ENCODE measurements around the gene P2RY6. TPM values are rescaled to one million over a fixed set of nuclear protein-coding genes. Genes with fewer than 3 reads are reported as not detected.

Gene P2RY6
- total and polyA plus RNA-seq, 10 of the 15 experiments (the other 5 are each of a cell fraction or from before 2014, with no cell fraction given): 0.05 to 0.90 (median 0.22) TPM; not detected in 4

DNA sequence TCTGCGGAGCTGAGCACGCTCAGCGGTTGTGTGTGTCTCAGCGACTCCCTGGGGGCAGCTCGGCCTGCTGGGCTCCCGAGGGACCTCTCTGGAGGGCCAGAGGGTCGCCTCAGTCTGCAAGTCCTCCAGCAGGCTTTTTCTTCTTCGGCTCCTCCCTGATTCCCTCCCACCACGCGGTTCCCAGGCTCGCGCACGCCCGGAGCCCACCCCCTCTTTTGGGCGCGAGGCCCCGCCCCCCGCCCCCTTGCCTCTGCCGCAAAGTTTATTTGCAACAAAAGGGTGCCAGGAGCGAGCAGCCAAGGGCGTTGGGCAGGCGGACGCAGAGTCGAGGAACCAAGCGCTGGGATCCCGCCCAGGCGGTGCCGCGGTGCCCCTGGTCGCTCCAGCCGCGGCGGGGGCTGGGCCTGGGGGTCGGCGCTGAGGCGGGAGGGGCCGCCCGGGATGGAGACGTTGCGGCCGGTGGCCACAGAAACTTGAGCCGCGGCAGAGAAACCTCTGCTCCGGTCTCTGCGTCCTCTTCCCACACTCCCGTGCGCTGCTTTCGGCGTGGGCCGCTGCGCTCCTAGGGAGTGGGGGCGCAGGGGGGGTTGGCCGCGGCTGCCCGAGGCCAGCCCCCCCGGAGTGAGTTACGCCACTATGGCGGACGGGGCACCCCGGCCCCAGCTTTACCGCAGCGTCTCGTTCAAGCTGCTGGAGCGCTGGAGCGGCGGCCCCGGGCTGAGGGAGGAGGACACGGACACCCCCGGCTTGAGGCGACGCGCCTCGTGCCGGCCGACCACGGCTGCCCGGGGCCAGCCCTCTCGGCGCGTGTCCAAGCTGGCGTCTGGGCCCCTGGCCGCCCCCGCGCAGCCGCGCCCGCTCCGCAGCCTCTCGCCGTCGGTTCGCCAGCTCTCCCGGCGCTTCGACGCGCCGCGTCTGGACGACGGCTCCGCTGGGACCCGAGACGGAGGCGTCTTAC is 36.1 kb downstream of the P2RY6 start, which contains the start of gene ARHGEF17:
TSS of gene ARHGEF17 (plus strand) at position 274 of the 958 bp plus-strand sequence. CDS start at position 637, 363 bp downstream.
- H3K4me2 ChIP-seq (ENCODE audit: control insufficient read depth, insufficient read depth): peak within 1 kb of the TSS; percentile 97
- H3K4me1 ChIP-seq (ENCODE audit: control insufficient read depth, insufficient read depth, low read length): peaks cover 7% of the 10 kb centered on the region; the same call in 1 of the 2 replicates
- H3K9ac ChIP-seq (ENCODE audit: control insufficient read depth, insufficient read depth, low read length): peak within 1 kb of the TSS; percentile 66
- H3K27me3 ChIP-seq (replicated peaks in 1 of 2; ENCODE audit: control insufficient read depth in 2 of 2, insufficient read depth in 2 of 2, low read length in 1 of 2): no peaks in the 10 kb centered on the region
- ATAC-seq: peak; percentile 19
- peak within 1 kb of the TSS; percentile 96 for H2AFZ ChIP-seq (ENCODE audit: control insufficient read depth, low read depth, low read length)
- whole genome bisulfite sequencing (ENCODE audit: insufficient coverage, insufficient replicate concordance, low lambda C conversion rate, missing lambda C conversion rate): under 1% methylated on average over 95 of the region's 105 CpGs
- H4K20me1 ChIP-seq (ENCODE audit: control insufficient read depth, insufficient read depth): no peaks in the 10 kb centered on the region
- H3K27ac ChIP-seq (ENCODE audit: control insufficient read depth, insufficient read depth): peak within 1 kb of the TSS; percentile 69
- intact Hi-C loops (cut with micrococcal nuclease; ENCODE audit: unreplicated experiment) (loop anchor here (5.0 kb wide), 1 partner anchor 69 kb away; the partner anchor contains the start of gene RELT), in situ Hi-C loops (cut with MboI) (no loop called here)
- FAIRE-seq: no peak
- no peak for DNase-seq (ENCODE audit: low read depth, low spot score)
- H3K4me3 ChIP-seq: peak within 1 kb of the TSS; percentile 76
- ChIA-PET POLR2A (interaction anchor here (0.9 to 4.7 kb wide), 5 partner anchors 11 to 172 kb away, joined by 3 to 40 read pairs (median 26); no protein-coding TSS in a partner anchor), RAD21 (ENCODE audit: unreplicated experiment) (interaction anchor here (0.7 to 13.3 kb wide), 17 partner anchors 8 to 353 kb away, joined by 3 to 227 read pairs (median 6); no protein-coding TSS in a partner anchor), CTCF (interaction anchor here (0.6 to 9.1 kb wide), 11 partner anchors 10 to 89 kb away, joined by 3 to 287 read pairs (median 14); no protein-coding TSS in a partner anchor), SMC1A (ENCODE audit: uncharacterized antibody, unreplicated experiment) (interaction anchor here (1.4 to 6.3 kb wide), 7 partner anchors 10 to 115 kb away, joined by 5 to 134 read pairs (median 14); no protein-coding TSS in a partner anchor)
- H3K36me3 ChIP-seq (ENCODE audit: control insufficient read depth in 2 of 2, insufficient read depth in 2 of 2, low read length in 1 of 2): no peaks in the 10 kb centered on the region
- TSS peak; percentile 67 for BruUV-seq (replicated peaks)
- peaks cover 34% of the 10 kb centered on the region for H3K79me2 ChIP-seq (ENCODE audit: control insufficient read depth, insufficient read depth, low read length)
- H3K9me3 ChIP-seq (replicated peaks; ENCODE audit: control insufficient read depth, insufficient read depth, low read length): no peaks in the 10 kb centered on the region
- TF ChIP-seq IKZF1 (conservative IDR thresholded peaks at IDR 0.05): peak; percentile 96
- TF ChIP-seq EGR1 (IDR thresholded peaks at IDR 0.05; ENCODE audit: borderline replicate concordance in 1 of 2, low read depth in 2 of 2, low read length in 2 of 2): peak in 1 of 2 experiments; percentile 69; a peak in 1 of 3 replicates
- TF ChIP-seq KAT2A (conservative IDR thresholded peaks at IDR 0.05; ENCODE audit: control insufficient read depth, low read depth, low read length): no peak
- peak; percentile 50; the same call in 1 of the 2 replicates for TF ChIP-seq POLR2A (IDR thresholded peaks at IDR 0.05; ENCODE audit: low read depth, low read length)
- peak; percentile 44 for TF ChIP-seq MYC (IDR thresholded peaks at IDR 0.05; ENCODE audit: insufficient read depth, insufficient read length, insufficient replicate concordance, low read length, severe bottlenecking)
- no peak for TF ChIP-seq SREBF2 (IDR thresholded peaks at IDR 0.05; ENCODE audit: low read length)
- TF ChIP-seq BHLHE40 (IDR thresholded peaks at IDR 0.05; ENCODE audit: borderline replicate concordance in 1 of 2, low read depth in 2 of 2, low read length in 1 of 2): peak; percentile 48 to 88; a peak in 3 of 4 replicates
- TF ChIP-seq BCLAF1 (IDR thresholded peaks at IDR 0.05): 0 out of 2 replicates have a peak, but pooled peaks have one; percentile 24
- TF ChIP-seq DPF2 (IDR thresholded peaks at IDR 0.05): peak; percentile 80
- TF ChIP-seq MEF2B (IDR thresholded peaks at IDR 0.05; ENCODE audit: partially characterized antibody, poor library complexity, severe bottlenecking): peak; percentile 93
- peak; percentile 22; the same call in 1 of the 2 replicates for TF ChIP-seq CHD2 (IDR thresholded peaks at IDR 0.05; ENCODE audit: borderline replicate concordance, low read depth, low read length)
- TF ChIP-seq MAX (IDR thresholded peaks at IDR 0.05; ENCODE audit: low read depth, low read length): peak; percentile 45; the same call in 1 of the 2 replicates
- TF ChIP-seq LARP7 (IDR thresholded peaks at IDR 0.05): peak; percentile 93
- TF ChIP-seq, protein P1, sequence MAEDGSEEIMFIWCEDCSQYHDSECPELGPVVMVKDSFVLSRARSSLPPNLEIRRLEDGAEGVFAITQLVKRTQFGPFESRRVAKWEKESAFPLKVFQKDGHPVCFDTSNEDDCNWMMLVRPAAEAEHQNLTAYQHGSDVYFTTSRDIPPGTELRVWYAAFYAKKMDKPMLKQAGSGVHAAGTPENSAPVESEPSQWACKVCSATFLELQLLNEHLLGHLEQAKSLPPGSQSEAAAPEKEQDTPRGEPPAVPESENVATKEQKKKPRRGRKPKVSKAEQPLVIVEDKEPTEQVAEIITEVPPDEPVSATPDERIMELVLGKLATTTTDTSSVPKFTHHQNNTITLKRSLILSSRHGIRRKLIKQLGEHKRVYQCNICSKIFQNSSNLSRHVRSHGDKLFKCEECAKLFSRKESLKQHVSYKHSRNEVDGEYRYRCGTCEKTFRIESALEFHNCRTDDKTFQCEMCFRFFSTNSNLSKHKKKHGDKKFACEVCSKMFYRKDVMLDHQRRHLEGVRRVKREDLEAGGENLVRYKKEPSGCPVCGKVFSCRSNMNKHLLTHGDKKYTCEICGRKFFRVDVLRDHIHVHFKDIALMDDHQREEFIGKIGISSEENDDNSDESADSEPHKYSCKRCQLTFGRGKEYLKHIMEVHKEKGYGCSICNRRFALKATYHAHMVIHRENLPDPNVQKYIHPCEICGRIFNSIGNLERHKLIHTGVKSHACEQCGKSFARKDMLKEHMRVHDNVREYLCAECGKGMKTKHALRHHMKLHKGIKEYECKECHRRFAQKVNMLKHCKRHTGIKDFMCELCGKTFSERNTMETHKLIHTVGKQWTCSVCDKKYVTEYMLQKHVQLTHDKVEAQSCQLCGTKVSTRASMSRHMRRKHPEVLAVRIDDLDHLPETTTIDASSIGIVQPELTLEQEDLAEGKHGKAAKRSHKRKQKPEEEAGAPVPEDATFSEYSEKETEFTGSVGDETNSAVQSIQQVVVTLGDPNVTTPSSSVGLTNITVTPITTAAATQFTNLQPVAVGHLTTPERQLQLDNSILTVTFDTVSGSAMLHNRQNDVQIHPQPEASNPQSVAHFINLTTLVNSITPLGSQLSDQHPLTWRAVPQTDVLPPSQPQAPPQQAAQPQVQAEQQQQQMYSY (CRISPR knock-in tag; IDR thresholded peaks at IDR 0.05): no peak
